ENCODE data around the gene CUBN.
"Not testable (repeated sequence)": the region's sequence is repeated elsewhere in the genome, so short reads cannot be mapped to it uniquely, and the experiment has no call there.

Gene CUBN

GRCh38 chr10:17134282-17134681, 4.7 kb upstream of the CUBN start:
- no peaks in the 10 kb centered on the region for H3K27me3 ChIP-seq (ENCODE audit: insufficient read depth, low read length)
- H3K4me1 ChIP-seq (ENCODE audit: insufficient read depth, low read length): peaks cover 25% of the 10 kb centered on the region
- no peak overlapping the region for H2AFZ ChIP-seq (ENCODE audit: low read depth, low read length)
- no peaks in the 10 kb centered on the region for H3K36me3 ChIP-seq (ENCODE audit: insufficient read depth, low read length)
- H3K9me3 ChIP-seq (ENCODE audit: low read length): no peaks in the 10 kb centered on the region
- H3K4me3 ChIP-seq (ENCODE audit: low read length): no peak overlapping the region

GRCh38 chr10:17128261-17128660, 1.4 kb downstream of the CUBN start:
- H3K27me3 ChIP-seq (ENCODE audit: insufficient read depth, low read length): no peaks in the 10 kb centered on the region
- H3K4me3 ChIP-seq (ENCODE audit: low read length): no peak overlapping the region
- H2AFZ ChIP-seq (ENCODE audit: low read depth, low read length): no peak overlapping the region
- peaks cover 33% of the 10 kb centered on the region for H3K4me1 ChIP-seq (ENCODE audit: insufficient read depth, low read length)
- no peaks in the 10 kb centered on the region for H3K36me3 ChIP-seq (ENCODE audit: insufficient read depth, low read length)
- no peaks in the 10 kb centered on the region for H3K9me3 ChIP-seq (ENCODE audit: low read length)

- Histone ChIP-seq H3K27me3 (ENCODE audit: insufficient read depth, low read length) (no peaks in the 10 kb centered on the region), H2AFZ (ENCODE audit: low read depth, low read length) (no peak overlapping the region), H3K36me3 (ENCODE audit: insufficient read depth, low read length) (no peaks in the 10 kb centered on the region), H3K4me3 (ENCODE audit: low read length) (no peak overlapping the region), H3K9me3 (ENCODE audit: low read length) (no peaks in the 10 kb centered on the region), H3K4me1 (ENCODE audit: insufficient read depth, low read length) (peaks cover 33% of the 10 kb centered on the region)
Observed at GRCh38 chr10:17126327-17126726, 3.3 kb downstream of the CUBN start.

DNA sequence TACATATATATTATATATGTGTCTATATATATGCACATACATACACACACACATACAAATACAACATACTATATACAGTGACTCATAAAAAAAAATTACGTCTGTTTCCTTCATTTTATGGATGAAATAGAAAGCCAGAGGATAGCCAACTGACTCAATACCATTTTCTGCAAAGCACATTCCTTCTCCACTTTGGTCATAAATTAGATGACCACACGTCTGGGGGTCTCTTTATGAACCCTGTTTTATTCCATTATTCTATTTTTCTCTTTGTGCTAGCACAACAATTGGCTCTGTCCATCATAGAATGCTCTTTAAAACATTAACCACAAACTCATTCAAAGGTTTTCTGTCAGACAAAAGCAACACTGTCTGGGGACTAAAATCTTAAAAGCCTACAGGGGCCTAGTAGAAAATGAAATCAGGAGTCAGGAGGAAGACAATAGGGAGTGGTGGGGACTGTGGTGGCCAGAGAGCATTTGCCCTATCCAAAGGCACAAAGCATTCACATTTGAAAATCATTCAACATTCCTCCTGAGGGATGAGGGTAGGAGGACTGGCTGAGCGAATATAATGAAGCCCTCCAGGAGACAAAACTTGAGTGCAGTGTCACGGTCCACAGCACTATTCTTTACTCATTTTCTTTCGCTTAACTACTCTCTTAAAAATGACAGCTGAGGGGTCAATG, 4.3 kb downstream of the CUBN start:
- H3K27me3 ChIP-seq (ENCODE audit: insufficient read depth, low read length): no peaks in the 10 kb centered on the region

GRCh38 chr10:17123961-17124360, 5.7 kb downstream of the CUBN start:
- Histone ChIP-seq H3K4me3 (ENCODE audit: low read length) (no peak overlapping the region), H2AFZ (ENCODE audit: low read depth, low read length) (no peak overlapping the region), H3K9me3 (ENCODE audit: low read length) (no peaks in the 10 kb centered on the region), H3K4me1 (ENCODE audit: insufficient read depth, low read length) (peaks cover 33% of the 10 kb centered on the region), H3K27me3 (ENCODE audit: insufficient read depth, low read length) (no peaks in the 10 kb centered on the region), H3K36me3 (ENCODE audit: insufficient read depth, low read length) (no peaks in the 10 kb centered on the region)

More for the DNA sequence above, 4.3 kb downstream of the CUBN start:
- Histone ChIP-seq H3K4me1 (ENCODE audit: insufficient read depth, low read length) (peaks cover 33% of the 10 kb centered on the region), H2AFZ (ENCODE audit: low read depth, low read length) (no peak overlapping the region), H3K9me3 (ENCODE audit: low read length) (no peaks in the 10 kb centered on the region), H3K4me3 (ENCODE audit: low read length) (no peak overlapping the region), H3K36me3 (ENCODE audit: insufficient read depth, low read length) (no peaks in the 10 kb centered on the region)

DNA sequence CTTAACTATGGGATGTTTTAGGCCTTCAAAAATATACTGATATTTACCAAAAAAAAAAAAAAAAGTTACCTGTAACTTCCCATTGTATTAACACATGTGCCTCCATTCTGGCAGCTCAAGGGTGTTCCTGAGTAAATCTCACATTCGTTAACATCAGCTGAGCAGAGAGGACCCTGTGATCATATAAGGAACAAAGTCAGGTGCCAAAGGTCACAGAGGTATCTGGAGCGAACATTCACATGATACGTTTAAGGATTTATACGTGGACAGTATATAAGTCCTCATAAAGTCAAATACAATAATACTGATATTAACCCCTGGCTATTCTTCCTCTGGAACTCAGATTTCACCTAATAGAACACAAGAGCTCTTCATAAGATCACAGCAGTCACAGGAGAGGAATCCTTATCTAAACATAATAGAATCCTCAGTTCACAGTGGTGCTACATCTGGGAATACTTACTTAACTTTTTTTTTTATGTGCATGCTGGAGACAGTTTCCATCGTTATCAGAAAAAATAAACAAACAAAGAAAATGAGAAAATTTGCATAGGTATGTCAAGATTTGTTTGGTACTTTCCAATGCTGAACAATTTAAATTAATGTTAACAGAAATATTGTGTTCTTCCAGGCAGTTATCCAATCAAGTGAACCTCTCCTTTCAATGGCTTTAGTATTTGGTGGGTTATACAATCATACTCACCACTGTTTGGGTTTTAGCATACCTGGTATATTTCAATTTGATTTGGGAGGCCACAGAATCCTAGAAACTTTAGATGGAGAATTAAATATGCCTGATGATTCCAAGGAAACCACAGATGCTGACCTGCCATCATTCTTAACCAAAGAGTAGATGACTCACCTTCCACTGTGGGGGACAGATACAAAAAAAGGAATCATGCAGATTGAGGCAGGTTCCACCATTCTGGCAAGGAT, 6.6 kb downstream of the CUBN start:
- H3K27me3 ChIP-seq (ENCODE audit: insufficient read depth, low read length): no peaks in the 10 kb centered on the region
- H3K4me1 ChIP-seq (ENCODE audit: insufficient read depth, low read length): peaks cover 30% of the 10 kb centered on the region
- no peaks in the 10 kb centered on the region for H3K9me3 ChIP-seq (ENCODE audit: low read length)
- H3K36me3 ChIP-seq (ENCODE audit: insufficient read depth, low read length): no peaks in the 10 kb centered on the region
- H2AFZ ChIP-seq (ENCODE audit: low read depth, low read length): no peak overlapping the region
- no peak overlapping the region for H3K4me3 ChIP-seq (ENCODE audit: low read length)

GRCh38 chr10:17122052-17122451, 7.6 kb downstream of the CUBN start:
- no peak overlapping the region for H2AFZ ChIP-seq (ENCODE audit: low read depth, low read length)
- H3K36me3 ChIP-seq (ENCODE audit: insufficient read depth, low read length): no peaks in the 10 kb centered on the region
- no peaks in the 10 kb centered on the region for H3K9me3 ChIP-seq (ENCODE audit: low read length)
- H3K4me1 ChIP-seq (ENCODE audit: insufficient read depth, low read length): peaks cover 28% of the 10 kb centered on the region
- H3K4me3 ChIP-seq (ENCODE audit: low read length): no peak overlapping the region
- no peaks in the 10 kb centered on the region for H3K27me3 ChIP-seq (ENCODE audit: insufficient read depth, low read length)

DNA sequence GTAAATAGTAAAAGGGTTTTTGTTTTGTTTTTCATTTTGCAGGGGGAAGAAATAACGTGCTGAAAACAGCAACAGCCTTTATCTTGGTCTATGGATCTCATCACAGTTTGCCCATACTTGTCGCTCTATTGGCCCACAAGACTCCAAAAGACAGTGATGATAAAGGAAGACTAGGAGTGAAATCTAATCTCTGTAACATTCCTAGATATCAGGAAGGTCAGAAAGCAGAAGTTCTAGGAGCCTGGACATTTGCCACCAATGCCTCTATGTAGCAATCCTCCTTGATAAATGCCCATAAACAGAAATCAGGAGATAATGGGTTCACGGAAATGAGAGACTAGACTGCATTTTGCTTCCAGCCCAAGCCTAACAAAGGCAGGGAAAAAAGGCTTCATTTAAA, 8.9 kb downstream of the CUBN start:
- Histone ChIP-seq H2AFZ (ENCODE audit: low read depth, low read length) (no peak overlapping the region), H3K4me3 (ENCODE audit: low read length) (no peak overlapping the region), H3K9me3 (ENCODE audit: low read length) (no peaks in the 10 kb centered on the region), H3K4me1 (ENCODE audit: insufficient read depth, low read length) (peaks cover 15% of the 10 kb centered on the region), H3K27me3 (ENCODE audit: insufficient read depth, low read length) (no peaks in the 10 kb centered on the region), H3K36me3 (ENCODE audit: insufficient read depth, low read length) (no peaks in the 10 kb centered on the region)

GRCh38 chr10:17119845-17120244, 9.8 kb downstream of the CUBN start:
- Histone ChIP-seq H2AFZ (ENCODE audit: low read depth, low read length) (no peak overlapping the region), H3K27me3 (ENCODE audit: insufficient read depth, low read length) (no peaks in the 10 kb centered on the region), H3K9me3 (ENCODE audit: low read length) (no peaks in the 10 kb centered on the region), H3K36me3 (ENCODE audit: insufficient read depth, low read length) (no peaks in the 10 kb centered on the region), H3K4me1 (ENCODE audit: insufficient read depth, low read length) (peaks cover 10% of the 10 kb centered on the region), H3K4me3 (ENCODE audit: low read length) (no peak overlapping the region)

- Histone ChIP-seq H2AFZ (ENCODE audit: low read depth, low read length) (no peak overlapping the region), H3K4me1 (ENCODE audit: insufficient read depth, low read length) (no peaks in the 10 kb centered on the region), H3K36me3 (ENCODE audit: insufficient read depth, low read length) (no peaks in the 10 kb centered on the region), H3K27me3 (ENCODE audit: insufficient read depth, low read length) (no peaks in the 10 kb centered on the region), H3K9me3 (ENCODE audit: low read length) (no peaks in the 10 kb centered on the region), H3K4me3 (ENCODE audit: low read length) (no peak overlapping the region)
Observed at GRCh38 chr10:17116193-17116592, 13.4 kb downstream of the CUBN start.

GRCh38 chr10:17115683-17116082, 13.9 kb downstream of the CUBN start:
- H3K4me3 ChIP-seq (ENCODE audit: low read length): no peak overlapping the region
- no peaks in the 10 kb centered on the region for H3K36me3 ChIP-seq (ENCODE audit: insufficient read depth, low read length)
- no peaks in the 10 kb centered on the region for H3K9me3 ChIP-seq (ENCODE audit: low read length)
- no peaks in the 10 kb centered on the region for H3K27me3 ChIP-seq (ENCODE audit: insufficient read depth, low read length)
- H3K4me1 ChIP-seq (ENCODE audit: insufficient read depth, low read length): no peaks in the 10 kb centered on the region
- H2AFZ ChIP-seq (ENCODE audit: low read depth, low read length): no peak overlapping the region

- H3K4me3 ChIP-seq (ENCODE audit: low read length): not testable (repeated sequence)
Observed at GRCh38 chr10:17114878-17115444, 14.7 kb downstream of the CUBN start.

GRCh38 chr10:17113889-17114540, 15.6 kb downstream of the CUBN start:
- H3K9me3 ChIP-seq (ENCODE audit: low read length): no peaks in the 10 kb centered on the region

More at GRCh38 chr10:17114878-17115444, 14.7 kb downstream of the CUBN start:
- H3K36me3 ChIP-seq (ENCODE audit: insufficient read depth, low read length); H3K27me3 ChIP-seq (ENCODE audit: insufficient read depth, low read length); H3K9me3 ChIP-seq (ENCODE audit: low read length); H2AFZ ChIP-seq (ENCODE audit: low read depth, low read length); H3K4me1 ChIP-seq (ENCODE audit: insufficient read depth, low read length): not testable (repeated sequence)

More at GRCh38 chr10:17113889-17114540, 15.6 kb downstream of the CUBN start:
- H3K36me3 ChIP-seq (ENCODE audit: insufficient read depth, low read length): no peaks in the 10 kb centered on the region
- no peaks in the 10 kb centered on the region for H3K4me1 ChIP-seq (ENCODE audit: insufficient read depth, low read length)
- H2AFZ ChIP-seq (ENCODE audit: low read depth, low read length): no peak overlapping the region
- no peak overlapping the region for H3K4me3 ChIP-seq (ENCODE audit: low read length)
- no peaks in the 10 kb centered on the region for H3K27me3 ChIP-seq (ENCODE audit: insufficient read depth, low read length)
